Stimulated activated naive B cell treated with anti-CD40 and anti-IgM and Interleukin-4, amounts not matched to agents 10 μg/mL and 1 μg/mL and 100 μg/mL, for 72 hours (primary cell): Measurements from ENCODE around the gene LY9.

ENCODE experiments used
- ATAC-seq, 2 donors: fragments of 150-1000 bp; cut with Tn5 transposase; replicated peaks; 2 replicates each; pipeline ENCODE4 v1.10.0; 2021; ENCODE audit warnings: moderate library complexity in 1 of 2
- DNase-seq: peaks from one replicate; pipeline ENCODE4 v3.0.0; 2021
- H3K27ac Mint-ChIP-seq: one replicate; pipeline ENCODE4 v1.8.0; 2022; ENCODE audit warnings: mild to moderate bottlenecking, mixed read lengths
- H3K27me3 Mint-ChIP-seq, 2 donors: one replicate each; pipeline ENCODE4 v1.8.0; 2022; ENCODE audit warnings: mixed read lengths in 2 of 2
- H3K36me3 Mint-ChIP-seq, 2 donors: one replicate each; pipeline ENCODE4 v1.8.0; 2022; ENCODE audit warnings: mixed read lengths in 2 of 2, mild to moderate bottlenecking in 1 of 2
- H3K4me1 Mint-ChIP-seq, 2 donors: one replicate each; pipeline ENCODE4 v1.8.0; 2022; ENCODE audit warnings: mixed read lengths in 2 of 2, mild to moderate bottlenecking in 1 of 2
- H3K4me3 Mint-ChIP-seq, 2 donors: one replicate each; pipeline ENCODE4 v1.8.0; 2022; ENCODE audit warnings: mild to moderate bottlenecking in 2 of 2, mixed read lengths in 2 of 2, moderate library complexity in 1 of 2
- H3K9me3 Mint-ChIP-seq, 2 donors: one replicate each; pipeline ENCODE4 v1.8.0; 2022; ENCODE audit warnings: mixed read lengths in 2 of 2, mild to moderate bottlenecking in 1 of 2

LY9 gene

GRCh38 chr1:160823296-160823695, 27.3 kb downstream of the LY9 start:
- Mint-ChIP-seq H3K4me3 (no peak overlapping the region), H3K27ac (peak overlapping the region; percentile 0), H3K27me3 (no peaks in the 10 kb centered on the region), H3K4me1 (no peaks in the 10 kb centered on the region), H3K9me3 (no peaks in the 10 kb centered on the region), H3K36me3 (peaks cover 30 to 69% of the 10 kb centered on the region in 2 donors)
- no peak for ATAC-seq
- no peak for DNase-seq

GRCh38 chr1:160826546-160826945, 30.6 kb downstream of the LY9 start:
- ATAC-seq (no peak), DNase-seq (no peak)
- H3K4me1 Mint-ChIP-seq = peaks cover 8 to 12% of the 10 kb centered on the region in 2 donors
- no peak overlapping the region for H3K27ac Mint-ChIP-seq
- no peak overlapping the region for H3K4me3 Mint-ChIP-seq
- no peaks in the 10 kb centered on the region for H3K9me3 Mint-ChIP-seq
- no peaks in the 10 kb centered on the region for H3K27me3 Mint-ChIP-seq
- H3K36me3 Mint-ChIP-seq = peaks cover 17 to 62% of the 10 kb centered on the region in 2 donors

- Mint-ChIP-seq H3K36me3 (peaks cover 12 to 56% of the 10 kb centered on the region in 2 donors), H3K4me3 (no peak overlapping the region), H3K4me1 (peaks cover 9 to 12% of the 10 kb centered on the region in 2 donors), H3K27me3 (no peaks in the 10 kb centered on the region), H3K9me3 (no peaks in the 10 kb centered on the region), H3K27ac (peak overlapping the region; percentile 83)
- ATAC-seq (no peak), DNase-seq (no peak)
Measured at GRCh38 chr1:160827418-160827817, 31.4 kb downstream of the LY9 start.

- DNase-seq (no peak), ATAC-seq (no peak)
- Mint-ChIP-seq H3K9me3 (no peaks in the 10 kb centered on the region), H3K27ac (peak overlapping the region; percentile 84), H3K4me3 (no peak overlapping the region), H3K4me1 (peaks cover 9 to 14% of the 10 kb centered on the region in 2 donors), H3K36me3 (peaks cover 7 to 39% of the 10 kb centered on the region in 2 donors), H3K27me3 (no peaks in the 10 kb centered on the region)
Measured at GRCh38 chr1:160829766-160830165, 33.8 kb downstream of the LY9 start.

- peaks cover 9 to 21% of the 10 kb centered on the region in 2 donors for H3K4me1 Mint-ChIP-seq
- no peaks in the 10 kb centered on the region for H3K9me3 Mint-ChIP-seq
- peak; percentile 85 to 86 for ATAC-seq
- peak overlapping the region; percentile 84 for H3K27ac Mint-ChIP-seq
- H3K27me3 Mint-ChIP-seq = no peaks in the 10 kb centered on the region
- no peak overlapping the region for H3K4me3 Mint-ChIP-seq
- peaks cover 7 to 39% of the 10 kb centered on the region in 2 donors for H3K36me3 Mint-ChIP-seq
- DNase-seq = peak; percentile 54
Measured at GRCh38 chr1:160830321-160831153, 34.6 kb downstream of the LY9 start.

- Mint-ChIP-seq H3K27me3 (no peaks in the 10 kb centered on the region), H3K36me3 (peaks cover 4 to 6% of the 10 kb centered on the region in 2 donors), H3K4me1 (peaks cover 34 to 49% of the 10 kb centered on the region in 2 donors), H3K27ac (peak overlapping the region; percentile 31), H3K4me3 (no peak overlapping the region), H3K9me3 (no peaks in the 10 kb centered on the region)
- ATAC-seq (no peak), DNase-seq (no peak)
Measured at GRCh38 chr1:160834945-160835565, 39.1 kb downstream of the LY9 start.

GRCh38 chr1:160835751-160836150, 39.8 kb downstream of the LY9 start:
- H3K4me1 Mint-ChIP-seq = peaks cover 30 to 42% of the 10 kb centered on the region in 2 donors
- H3K27me3 Mint-ChIP-seq = no peaks in the 10 kb centered on the region
- no peak for DNase-seq
- H3K27ac Mint-ChIP-seq = peak overlapping the region; percentile 14
- no peaks in the 10 kb centered on the region for H3K36me3 Mint-ChIP-seq
- no peaks in the 10 kb centered on the region for H3K9me3 Mint-ChIP-seq
- ATAC-seq = no peak
- no peak overlapping the region for H3K4me3 Mint-ChIP-seq

- Mint-ChIP-seq H3K4me1 (peaks cover 28 to 41% of the 10 kb centered on the region in 2 donors), H3K27me3 (no peaks in the 10 kb centered on the region), H3K4me3 (no peak overlapping the region), H3K36me3 (no peaks in the 10 kb centered on the region), H3K9me3 (no peaks in the 10 kb centered on the region), H3K27ac (peak overlapping the region; percentile 70)
- DNase-seq (no peak), ATAC-seq (no peak)
Measured at GRCh38 chr1:160836561-160836960, 40.6 kb downstream of the LY9 start.

- Mint-ChIP-seq H3K4me3 (no peak overlapping the region), H3K36me3 (no peaks in the 10 kb centered on the region), H3K27me3 (no peaks in the 10 kb centered on the region), H3K4me1 (peaks cover 28 to 41% of the 10 kb centered on the region in 2 donors), H3K9me3 (no peaks in the 10 kb centered on the region), H3K27ac (peak overlapping the region; percentile 70)
- ATAC-seq (no peak), DNase-seq (no peak)
Measured at GRCh38 chr1:160836981-160837557, 41.1 kb downstream of the LY9 start.

- Mint-ChIP-seq H3K9me3 (no peaks in the 10 kb centered on the region), H3K4me1 (peaks cover 28 to 46% of the 10 kb centered on the region in 2 donors), H3K4me3 (peak overlapping the region; percentile 61), H3K36me3 (no peaks in the 10 kb centered on the region), H3K27ac (peak overlapping the region; percentile 98), H3K27me3 (no peaks in the 10 kb centered on the region)
- DNase-seq (peak; percentile 63), ATAC-seq (peak; percentile 92)
Measured at GRCh38 chr1:160837558-160838205, 41.7 kb downstream of the LY9 start.

GRCh38 chr1:160838888-160839287, 42.9 kb downstream of the LY9 start:
- Mint-ChIP-seq H3K4me3 (no peak overlapping the region), H3K36me3 (no peaks in the 10 kb centered on the region)

GRCh38 chr1:160839746-160840145, 43.8 kb downstream of the LY9 start:
- no peaks in the 10 kb centered on the region for H3K9me3 Mint-ChIP-seq
- no peaks in the 10 kb centered on the region for H3K36me3 Mint-ChIP-seq
- DNase-seq = no peak
- no peak for ATAC-seq
- no peak overlapping the region for H3K27ac Mint-ChIP-seq
- no peak overlapping the region for H3K4me3 Mint-ChIP-seq
- no peaks in the 10 kb centered on the region for H3K27me3 Mint-ChIP-seq
- peaks cover 30 to 51% of the 10 kb centered on the region in 2 donors for H3K4me1 Mint-ChIP-seq

More at GRCh38 chr1:160838888-160839287, 42.9 kb downstream of the LY9 start:
- Mint-ChIP-seq H3K27me3 (no peaks in the 10 kb centered on the region), H3K4me1 (peaks cover 30 to 52% of the 10 kb centered on the region in 2 donors), H3K9me3 (no peaks in the 10 kb centered on the region), H3K27ac (no peak overlapping the region)
- ATAC-seq (no peak), DNase-seq (no peak)

GRCh38 chr1:160841079-160841478, 45.1 kb downstream of the LY9 start:
- no peak for DNase-seq
- Mint-ChIP-seq H3K27me3 (peaks cover 0 to 5% of the 10 kb centered on the region in 2 donors), H3K4me3 (no peak overlapping the region), H3K4me1 (peaks cover 27 to 39% of the 10 kb centered on the region in 2 donors), H3K9me3 (no peaks in the 10 kb centered on the region), H3K36me3 (no peaks in the 10 kb centered on the region), H3K27ac (peak overlapping the region; percentile 20)
- ATAC-seq = no peak
